Measurements from ENCODE around the gene PPP2R5A. TPM values are rescaled to one million over a fixed set of nuclear protein-coding genes. Genes with fewer than 3 reads are reported as not detected.
A peak's percentile ranks its signal among the peaks of the same experiment; 100 is the strongest.

The PPP2R5A gene
- total and polyA plus RNA-seq, 2 of the 13 experiments (the other 11 are each of a cell fraction or from before 2014, with no cell fraction given), result 22.0 to 31.4 TPM

DNA sequence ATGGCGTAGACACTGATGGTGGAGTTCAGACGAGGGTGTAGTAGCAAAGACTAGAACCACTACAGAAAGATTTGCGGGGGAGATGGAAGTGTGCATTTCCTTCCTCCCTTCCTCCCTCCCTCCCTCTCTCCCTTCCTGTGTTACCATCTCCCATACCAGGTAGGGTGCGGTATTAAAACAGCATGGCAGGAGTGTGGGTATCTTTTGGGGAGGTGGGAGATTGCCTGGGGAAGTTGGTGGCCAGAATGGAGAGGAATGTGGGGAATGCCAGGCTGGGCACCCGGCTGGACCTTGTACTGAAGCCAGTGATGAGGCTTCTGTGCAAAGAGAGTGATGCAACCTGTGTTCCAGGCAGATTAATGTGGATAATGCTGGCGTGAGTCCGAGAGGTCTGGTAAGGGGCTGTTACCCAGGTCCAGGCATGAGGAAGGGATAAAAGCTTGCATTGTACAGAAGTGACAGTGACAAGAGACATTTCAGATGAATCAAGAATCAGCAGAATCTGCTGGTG, 30.3 kb upstream of the PPP2R5A start (continued):
- TF ChIP-seq, protein P1, sequence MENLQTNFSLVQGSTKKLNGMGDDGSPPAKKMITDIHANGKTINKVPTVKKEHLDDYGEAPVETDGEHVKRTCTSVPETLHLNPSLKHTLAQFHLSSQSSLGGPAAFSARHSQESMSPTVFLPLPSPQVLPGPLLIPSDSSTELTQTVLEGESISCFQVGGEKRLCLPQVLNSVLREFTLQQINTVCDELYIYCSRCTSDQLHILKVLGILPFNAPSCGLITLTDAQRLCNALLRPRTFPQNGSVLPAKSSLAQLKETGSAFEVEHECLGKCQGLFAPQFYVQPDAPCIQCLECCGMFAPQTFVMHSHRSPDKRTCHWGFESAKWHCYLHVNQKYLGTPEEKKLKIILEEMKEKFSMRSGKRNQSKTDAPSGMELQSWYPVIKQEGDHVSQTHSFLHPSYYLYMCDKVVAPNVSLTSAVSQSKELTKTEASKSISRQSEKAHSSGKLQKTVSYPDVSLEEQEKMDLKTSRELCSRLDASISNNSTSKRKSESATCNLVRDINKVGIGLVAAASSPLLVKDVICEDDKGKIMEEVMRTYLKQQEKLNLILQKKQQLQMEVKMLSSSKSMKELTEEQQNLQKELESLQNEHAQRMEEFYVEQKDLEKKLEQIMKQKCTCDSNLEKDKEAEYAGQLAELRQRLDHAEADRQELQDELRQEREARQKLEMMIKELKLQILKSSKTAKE (CRISPR knock-in tag; IDR thresholded peaks at IDR 0.05; ENCODE audit: borderline replicate concordance), result peak; percentile 68; the same call in 1 of the 2 replicates
- TF ChIP-seq ZNF746 (CRISPR knock-in tag; IDR thresholded peaks at IDR 0.05) (0 out of 2 replicates have a peak, but pooled peaks have one; percentile 23), SIX1 (CRISPR knock-in tag; IDR thresholded peaks at IDR 0.05; ENCODE audit: borderline replicate concordance) (peak; percentile 11; the same call in 1 of the 2 replicates), HDAC2 (CRISPR knock-in tag; IDR thresholded peaks at IDR 0.05) (peak; percentile 92), RELA (CRISPR knock-in tag; IDR thresholded peaks at IDR 0.05) (peak; percentile 59; the same call in 1 of the 2 replicates), ZNF121 (CRISPR knock-in tag; IDR thresholded peaks at IDR 0.05) (no peak), HMG20A (CRISPR knock-in tag; IDR thresholded peaks at IDR 0.05; ENCODE audit: borderline replicate concordance) (peak; percentile 87; the same call in 1 of the 2 replicates), ATF1 (CRISPR knock-in tag; IDR thresholded peaks at IDR 0.05) (0 out of 2 replicates have a peak, but pooled peaks have one; percentile 33), TCF7 (IDR thresholded peaks at IDR 0.05; ENCODE audit: low read depth) (peak; percentile 45; the same call in 1 of the 2 replicates), ZNF468 (CRISPR knock-in tag; IDR thresholded peaks at IDR 0.05) (no peak), NR2F6 (IDR thresholded peaks at IDR 0.05) (peak; percentile 40; the same call in 1 of the 2 replicates), NR2F6 (CRISPR knock-in tag; IDR thresholded peaks at IDR 0.05) (peak; percentile 73; the same call in 1 of the 2 replicates), MYNN (CRISPR knock-in tag; IDR thresholded peaks at IDR 0.05; ENCODE audit: low read depth) (no peak), ZNF724P (CRISPR knock-in tag; IDR thresholded peaks at IDR 0.05; ENCODE audit: borderline replicate concordance) (no peak), ZNF260 (CRISPR knock-in tag; IDR thresholded peaks at IDR 0.05; ENCODE audit: borderline replicate concordance, low read depth) (no peak), ZNF124 (CRISPR knock-in tag; IDR thresholded peaks at IDR 0.05) (peak; percentile 44; the same call in 1 of the 2 replicates), YEATS4 (CRISPR knock-in tag; IDR thresholded peaks at IDR 0.05; ENCODE audit: borderline replicate concordance) (0 out of 2 replicates have a peak, but pooled peaks have one; percentile 42), SALL1 (CRISPR knock-in tag; IDR thresholded peaks at IDR 0.05) (peak; percentile 97)
- TF ChIP-seq, protein P2, sequence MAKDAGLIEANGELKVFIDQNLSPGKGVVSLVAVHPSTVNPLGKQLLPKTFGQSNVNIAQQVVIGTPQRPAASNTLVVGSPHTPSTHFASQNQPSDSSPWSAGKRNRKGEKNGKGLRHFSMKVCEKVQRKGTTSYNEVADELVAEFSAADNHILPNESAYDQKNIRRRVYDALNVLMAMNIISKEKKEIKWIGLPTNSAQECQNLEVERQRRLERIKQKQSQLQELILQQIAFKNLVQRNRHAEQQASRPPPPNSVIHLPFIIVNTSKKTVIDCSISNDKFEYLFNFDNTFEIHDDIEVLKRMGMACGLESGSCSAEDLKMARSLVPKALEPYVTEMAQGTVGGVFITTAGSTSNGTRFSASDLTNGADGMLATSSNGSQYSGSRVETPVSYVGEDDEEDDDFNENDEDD (CRISPR knock-in tag; IDR thresholded peaks at IDR 0.05; ENCODE audit: borderline replicate concordance), result peak; percentile 20; the same call in 1 of the 2 replicates
- TF ChIP-seq, protein P3, sequence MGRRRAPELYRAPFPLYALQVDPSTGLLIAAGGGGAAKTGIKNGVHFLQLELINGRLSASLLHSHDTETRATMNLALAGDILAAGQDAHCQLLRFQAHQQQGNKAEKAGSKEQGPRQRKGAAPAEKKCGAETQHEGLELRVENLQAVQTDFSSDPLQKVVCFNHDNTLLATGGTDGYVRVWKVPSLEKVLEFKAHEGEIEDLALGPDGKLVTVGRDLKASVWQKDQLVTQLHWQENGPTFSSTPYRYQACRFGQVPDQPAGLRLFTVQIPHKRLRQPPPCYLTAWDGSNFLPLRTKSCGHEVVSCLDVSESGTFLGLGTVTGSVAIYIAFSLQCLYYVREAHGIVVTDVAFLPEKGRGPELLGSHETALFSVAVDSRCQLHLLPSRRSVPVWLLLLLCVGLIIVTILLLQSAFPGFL (CRISPR knock-in tag; IDR thresholded peaks at IDR 0.05), result no peak
- TF ChIP-seq, protein P4, sequence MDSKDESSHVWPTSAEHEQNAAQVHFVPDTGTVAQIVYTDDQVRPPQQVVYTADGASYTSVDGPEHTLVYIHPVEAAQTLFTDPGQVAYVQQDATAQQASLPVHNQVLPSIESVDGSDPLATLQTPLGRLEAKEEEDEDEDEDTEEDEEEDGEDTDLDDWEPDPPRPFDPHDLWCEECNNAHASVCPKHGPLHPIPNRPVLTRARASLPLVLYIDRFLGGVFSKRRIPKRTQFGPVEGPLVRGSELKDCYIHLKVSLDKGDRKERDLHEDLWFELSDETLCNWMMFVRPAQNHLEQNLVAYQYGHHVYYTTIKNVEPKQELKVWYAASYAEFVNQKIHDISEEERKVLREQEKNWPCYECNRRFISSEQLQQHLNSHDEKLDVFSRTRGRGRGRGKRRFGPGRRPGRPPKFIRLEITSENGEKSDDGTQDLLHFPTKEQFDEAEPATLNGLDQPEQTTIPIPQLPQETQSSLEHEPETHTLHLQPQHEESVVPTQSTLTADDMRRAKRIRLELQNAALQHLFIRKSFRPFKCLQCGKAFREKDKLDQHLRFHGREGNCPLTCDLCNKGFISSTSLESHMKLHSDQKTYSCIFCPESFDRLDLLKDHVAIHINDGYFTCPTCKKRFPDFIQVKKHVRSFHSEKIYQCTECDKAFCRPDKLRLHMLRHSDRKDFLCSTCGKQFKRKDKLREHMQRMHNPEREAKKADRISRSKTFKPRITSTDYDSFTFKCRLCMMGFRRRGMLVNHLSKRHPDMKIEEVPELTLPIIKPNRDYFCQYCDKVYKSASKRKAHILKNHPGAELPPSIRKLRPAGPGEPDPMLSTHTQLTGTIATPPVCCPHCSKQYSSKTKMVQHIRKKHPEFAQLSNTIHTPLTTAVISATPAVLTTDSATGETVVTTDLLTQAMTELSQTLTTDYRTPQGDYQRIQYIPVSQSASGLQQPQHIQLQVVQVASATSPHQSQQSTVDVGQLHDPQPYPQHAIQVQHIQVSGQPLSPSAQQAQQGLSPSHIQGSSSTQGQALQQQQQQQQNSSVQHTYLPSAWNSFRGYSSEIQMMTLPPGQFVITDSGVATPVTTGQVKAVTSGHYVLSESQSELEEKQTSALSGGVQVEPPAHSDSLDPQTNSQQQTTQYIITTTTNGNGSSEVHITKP (CRISPR knock-in tag; IDR thresholded peaks at IDR 0.05; ENCODE audit: low read depth), result peak; percentile 23; the same call in 1 of the 2 replicates
- TF ChIP-seq, protein P5, sequence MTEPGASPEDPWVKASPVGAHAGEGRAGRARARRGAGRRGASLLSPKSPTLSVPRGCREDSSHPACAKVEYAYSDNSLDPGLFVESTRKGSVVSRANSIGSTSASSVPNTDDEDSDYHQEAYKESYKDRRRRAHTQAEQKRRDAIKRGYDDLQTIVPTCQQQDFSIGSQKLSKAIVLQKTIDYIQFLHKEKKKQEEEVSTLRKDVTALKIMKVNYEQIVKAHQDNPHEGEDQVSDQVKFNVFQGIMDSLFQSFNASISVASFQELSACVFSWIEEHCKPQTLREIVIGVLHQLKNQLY (CRISPR knock-in tag; IDR thresholded peaks at IDR 0.05), result peak; percentile 61; the same call in 1 of the 2 replicates

Data from HepG2 (cell line).